SK-N-SH (cell line): ENCODE results near the gene RICTOR. TPM values are rescaled to one million over a fixed set of nuclear protein-coding genes. Genes with fewer than 3 reads are reported as not detected.
A peak's percentile ranks its signal among the peaks of the same experiment; 100 is the strongest.

Experiments used
- CTCF ChIA-PET: fragments of 300-600, 350-600 bp; formaldehyde crosslinking; extraction: SDS; loops from one replicate; lab custom pipeline; 2021; lab: Yijun Ruan, JAX
- POLR2A ChIA-PET: fragments of 350-600 bp; sonication (Branson Sonifier 250); formaldehyde crosslinking; extraction: SDS; loops from one replicate; lab custom pipeline; 2020; ENCODE audit warnings: antibody characterized with exemption, inconsistent platforms; lab: Yijun Ruan, JAX
- DNase-seq: peaks from one replicate; pipeline ENCODE4 v3.0.0; 2012
- H2AFZ ChIP-seq: fragments of 200-600 bp; sonication (generic); 2 replicates; pipeline ENCODE4 v1.8.1; 2016; ENCODE audit warnings: antibody characterized with exemption, mild to moderate bottlenecking, low read depth
- H3F3A ChIP-seq: fragments of 200-600 bp; sonication (generic); replicated peaks from 2 replicates; pipeline ENCODE3; 2016; ENCODE audit warnings: antibody characterized with exemption, mild to moderate bottlenecking; ENCODE audit not compliant: insufficient read depth
- H3K27ac ChIP-seq, 2 experiments: fragments of 200-500 bp in 1 of 2; fragments of 200-600 bp in 1 of 2; sonication (Bioruptor generic) in 1 of 2; sonication (generic), shearing (Covaris generic) in 1 of 2; 2 replicates each; pipeline versions ENCODE4 v1.5.1 to v1.6.1; 2014 to 2016; ENCODE audit warnings: low read depth in 2 of 2, inconsistent platforms in 1 of 2, low read length in 1 of 2, mild to moderate bottlenecking in 1 of 2, mixed read lengths in 1 of 2
- H3K27me3 ChIP-seq: fragments of 200-600 bp; sonication (generic), shearing (Covaris generic); 2 replicates; pipeline ENCODE4 v1.6.1; 2016; ENCODE audit warnings: mixed run types; ENCODE audit not compliant: insufficient read depth
- H3K36me3 ChIP-seq, 2 experiments: fragments of 200-500 bp in 1 of 2; fragments of 200-600 bp in 1 of 2; sonication (Bioruptor generic) in 1 of 2; sonication (generic) in 1 of 2; replicated peaks in 1 of 2; 2 replicates each; pipeline versions ENCODE3 to v1.5.1; 2014 to 2016; ENCODE audit warnings: low read length in 1 of 2, mild to moderate bottlenecking in 1 of 2; ENCODE audit not compliant: insufficient read depth in 2 of 2, control insufficient read depth in 1 of 2
- H3K4me1 ChIP-seq, 2 experiments: fragments of 200-500 bp in 1 of 2; fragments of 200-600 bp in 1 of 2; sonication (Bioruptor generic) in 1 of 2; sonication (generic), shearing (Covaris generic) in 1 of 2; 2 replicates each; pipeline versions ENCODE4 v1.5.1 to v1.6.1; 2014 to 2016; ENCODE audit warnings: low read depth in 1 of 2, low read length in 1 of 2, mixed run types in 1 of 2; ENCODE audit not compliant: insufficient read depth in 2 of 2, control insufficient read depth in 1 of 2
- H3K4me2 ChIP-seq: fragments of 200-600 bp; sonication (generic), shearing (Covaris generic); 2 replicates; pipeline ENCODE4 v1.6.1; 2017; ENCODE audit warnings: mixed run types
- H3K4me3 ChIP-seq, 2 experiments: fragments of 200-500 bp in 1 of 2; fragments of 200-600 bp in 1 of 2; sonication (Bioruptor generic) in 1 of 2; sonication (generic), shearing (Covaris generic) in 1 of 2; 2 replicates each; pipeline versions ENCODE4 v1.5.1 to v1.8.1; 2014 to 2016; ENCODE audit warnings: low read depth in 2 of 2, inconsistent platforms in 1 of 2, low read length in 1 of 2, mild to moderate bottlenecking in 1 of 2, mixed read lengths in 1 of 2, moderate library complexity in 1 of 2
- H3K79me2 ChIP-seq: fragments of 200-600 bp; sonication (generic); 2 replicates; pipeline ENCODE4 v1.8.1; 2017; ENCODE audit warnings: mild to moderate bottlenecking; ENCODE audit not compliant: insufficient read depth
- H3K9ac ChIP-seq: fragments of 200-600 bp; sonication (generic); 2 replicates; pipeline ENCODE4 v1.6.1; 2017; ENCODE audit warnings: mixed run types
- H3K9me2 ChIP-seq: fragments of 200-600 bp; sonication (generic); 2 replicates; pipeline ENCODE4 v1.6.1; 2017; ENCODE audit warnings: mixed run types
- H3K9me3 ChIP-seq: fragments of 200-600 bp; sonication (generic); 2 replicates; pipeline ENCODE4 v1.6.1; 2017; ENCODE audit warnings: mixed run types, mild to moderate bottlenecking, moderate library complexity
- H4K20me1 ChIP-seq: fragments of 200-600 bp; sonication (generic); 2 replicates; pipeline ENCODE4 v1.6.1; 2017; ENCODE audit warnings: mild to moderate bottlenecking, mixed run types; ENCODE audit not compliant: insufficient read depth
- ELF1 ChIP-seq: IDR thresholded peaks from 2 replicates; pipeline ENCODE4 v1.4.0; 2012
- FOXJ3 ChIP-seq: sonication (generic); formaldehyde crosslinking; IDR thresholded peaks from 2 replicates; pipeline ENCODE4 v1.5.1; 2020; ENCODE audit warnings: mild to moderate bottlenecking, missing genetic modification reagents
- JUND ChIP-seq: IDR thresholded peaks from 2 replicates; pipeline ENCODE4 v1.4.0; 2012
- MXI1 ChIP-seq: IDR thresholded peaks from 2 replicates; pipeline ENCODE4 v1.6.1; 2012; ENCODE audit warnings: mild to moderate bottlenecking, low read depth, low read length, improper control_type of control experiment
- NFIC ChIP-seq: IDR thresholded peaks from 2 replicates; pipeline ENCODE4 v1.4.0; 2012; ENCODE audit warnings: borderline replicate concordance
- RAD21 ChIP-seq: IDR thresholded peaks from 2 replicates; pipeline ENCODE4 v1.6.1; 2012; ENCODE audit warnings: mild to moderate bottlenecking, low read length
- RCOR1 ChIP-seq: fragments of 150-350 bp; IDR thresholded peaks from 2 replicates; pipeline ENCODE4 v1.6.1; 2017; ENCODE audit warnings: antibody characterized with exemption, low read length
- RFX5 ChIP-seq: IDR thresholded peaks from 2 replicates; pipeline ENCODE4 v1.6.1; 2012; ENCODE audit warnings: mild to moderate bottlenecking, improper control_type of control experiment, low read length
- RXRA ChIP-seq: IDR thresholded peaks from 2 replicates; pipeline ENCODE4 v1.4.0; 2012; ENCODE audit warnings: low read depth, mild to moderate bottlenecking, borderline replicate concordance
- SMC3 ChIP-seq: IDR thresholded peaks from 2 replicates; pipeline ENCODE4 v1.6.1; 2012; ENCODE audit warnings: low read depth, low read length, improper control_type of control experiment
- TCF12 ChIP-seq: IDR thresholded peaks from 2 replicates; pipeline ENCODE4 v1.4.0; 2012
- YY1 ChIP-seq: IDR thresholded peaks from 2 replicates; pipeline ENCODE4 v1.4.0; 2012; ENCODE audit warnings: low read depth, mild to moderate bottlenecking
- whole genome bisulfite sequencing: methylation state at CpG from one replicate; pipeline ENCODE4 v1.1.6; 2017; ENCODE audit warnings: low lambda C conversion rate; 5-methylcytosine and 5-hydroxymethylcytosine counted together
- polyA plus RNA-seq, 3 experiments: library from polyadenylated mRNA; depleted of rRNA; stranded (reverse); fragments of >200 nt; gene quantifications; 2 replicates each; pipeline ENCODE4 v1.2.3, GENCODE V29; 2012
- TF ChIP-seq, protein P1 (sequence below): IDR thresholded peaks from 2 replicates; pipeline ENCODE4; 2012
- TF ChIP-seq, protein P2 (sequence below): IDR thresholded peaks from 2 replicates; pipeline ENCODE4 v1.6.1; 2012; ENCODE audit warnings: mild to moderate bottlenecking, low read depth, low read length, moderate library complexity
- TF ChIP-seq, protein P3 (sequence below): IDR thresholded peaks from 2 replicates; pipeline ENCODE4 v1.4.0; 2012; ENCODE audit warnings: low read depth
- TF ChIP-seq, protein P4 (sequence below): IDR thresholded peaks from 2 replicates; pipeline ENCODE4 v1.4.0; 2012; ENCODE audit warnings: low read depth, borderline replicate concordance
- TF ChIP-seq, protein P5 (sequence below): IDR thresholded peaks from 2 replicates; pipeline ENCODE4 v1.4.0; 2012; ENCODE audit warnings: low read depth, borderline replicate concordance
- TF ChIP-seq, protein P6 (sequence below): fragments of 150-350 bp; IDR thresholded peaks from 2 replicates; pipeline ENCODE4 v1.6.1; 2017; ENCODE audit warnings: antibody characterized with exemption, low read length, low read depth, borderline replicate concordance

RICTOR gene, protein sequence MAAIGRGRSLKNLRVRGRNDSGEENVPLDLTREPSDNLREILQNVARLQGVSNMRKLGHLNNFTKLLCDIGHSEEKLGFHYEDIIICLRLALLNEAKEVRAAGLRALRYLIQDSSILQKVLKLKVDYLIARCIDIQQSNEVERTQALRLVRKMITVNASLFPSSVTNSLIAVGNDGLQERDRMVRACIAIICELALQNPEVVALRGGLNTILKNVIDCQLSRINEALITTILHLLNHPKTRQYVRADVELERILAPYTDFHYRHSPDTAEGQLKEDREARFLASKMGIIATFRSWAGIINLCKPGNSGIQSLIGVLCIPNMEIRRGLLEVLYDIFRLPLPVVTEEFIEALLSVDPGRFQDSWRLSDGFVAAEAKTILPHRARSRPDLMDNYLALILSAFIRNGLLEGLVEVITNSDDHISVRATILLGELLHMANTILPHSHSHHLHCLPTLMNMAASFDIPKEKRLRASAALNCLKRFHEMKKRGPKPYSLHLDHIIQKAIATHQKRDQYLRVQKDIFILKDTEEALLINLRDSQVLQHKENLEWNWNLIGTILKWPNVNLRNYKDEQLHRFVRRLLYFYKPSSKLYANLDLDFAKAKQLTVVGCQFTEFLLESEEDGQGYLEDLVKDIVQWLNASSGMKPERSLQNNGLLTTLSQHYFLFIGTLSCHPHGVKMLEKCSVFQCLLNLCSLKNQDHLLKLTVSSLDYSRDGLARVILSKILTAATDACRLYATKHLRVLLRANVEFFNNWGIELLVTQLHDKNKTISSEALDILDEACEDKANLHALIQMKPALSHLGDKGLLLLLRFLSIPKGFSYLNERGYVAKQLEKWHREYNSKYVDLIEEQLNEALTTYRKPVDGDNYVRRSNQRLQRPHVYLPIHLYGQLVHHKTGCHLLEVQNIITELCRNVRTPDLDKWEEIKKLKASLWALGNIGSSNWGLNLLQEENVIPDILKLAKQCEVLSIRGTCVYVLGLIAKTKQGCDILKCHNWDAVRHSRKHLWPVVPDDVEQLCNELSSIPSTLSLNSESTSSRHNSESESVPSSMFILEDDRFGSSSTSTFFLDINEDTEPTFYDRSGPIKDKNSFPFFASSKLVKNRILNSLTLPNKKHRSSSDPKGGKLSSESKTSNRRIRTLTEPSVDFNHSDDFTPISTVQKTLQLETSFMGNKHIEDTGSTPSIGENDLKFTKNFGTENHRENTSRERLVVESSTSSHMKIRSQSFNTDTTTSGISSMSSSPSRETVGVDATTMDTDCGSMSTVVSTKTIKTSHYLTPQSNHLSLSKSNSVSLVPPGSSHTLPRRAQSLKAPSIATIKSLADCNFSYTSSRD (N-terminal part only)
- 1.6 and 2.6 TPM in 2 replicates for polyA plus RNA-seq (2012; rRNA removed)
- polyA plus RNA-seq (2012; cell fraction: cytosol; rRNA removed) = 1.8 and 1.9 TPM in 2 replicates
- polyA plus RNA-seq (2012; cell fraction: nucleus; rRNA removed) = 3.3 and 9.0 TPM in 2 replicates

DNA sequence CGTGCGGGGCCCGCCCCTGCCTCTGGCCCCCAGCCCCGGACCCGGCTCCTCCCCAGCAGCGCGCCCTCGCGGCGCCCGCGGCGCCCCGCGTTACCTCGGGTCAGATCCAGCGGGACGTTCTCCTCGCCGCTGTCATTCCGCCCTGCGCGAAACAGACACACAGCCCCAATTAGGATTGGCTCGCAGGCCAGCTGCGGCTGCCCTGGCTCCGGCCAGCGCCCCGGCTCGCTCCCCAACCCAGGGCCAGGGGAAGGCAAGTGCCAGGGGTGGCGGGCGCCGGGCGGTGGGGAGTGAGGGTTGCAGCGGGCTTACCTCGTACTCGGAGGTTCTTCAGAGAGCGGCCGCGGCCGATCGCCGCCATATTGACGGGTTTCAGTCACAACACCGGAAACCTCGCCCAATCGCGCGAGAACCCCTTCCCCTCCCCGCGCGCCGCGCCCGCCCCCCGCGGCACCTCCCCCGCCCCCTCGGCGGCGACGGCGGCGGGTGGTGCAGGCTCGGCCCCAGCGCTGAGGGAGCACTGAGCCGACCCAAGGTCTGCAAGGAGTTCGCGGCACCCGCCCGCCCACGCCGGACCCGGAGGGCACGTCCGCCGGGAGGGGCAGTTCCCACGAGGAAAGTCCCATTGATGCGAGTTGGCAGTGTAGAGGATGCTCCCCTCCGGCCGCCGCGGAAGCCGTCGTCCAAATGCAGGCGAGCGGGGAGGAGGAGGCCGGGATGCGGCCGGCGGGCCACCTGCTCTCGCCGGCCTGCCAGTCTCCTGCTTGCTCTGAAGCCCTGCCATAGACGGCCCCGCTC lies at the start of gene RICTOR:
Gene RICTOR, minus strand, starts transcription at position 383 of the 798 bp plus-strand sequence. Its CDS starts 22 bp downstream, at position 361.
- WGBS = 0% methylated on average over 3 of the region's 94 CpGs
- ChIA-PET POLR2A (no interaction called here), CTCF (interaction anchor here (1.2 kb wide), 1 partner anchor 632 kb away, joined by 3 read pairs; no protein-coding TSS in a partner anchor)
- peak within 1 kb of the TSS; percentile 93 for H2AFZ ChIP-seq
- peaks cover 23% of the 10 kb centered on the region for H3F3A ChIP-seq
- H3K9ac ChIP-seq = peak within 1 kb of the TSS; percentile 95
- peak within 1 kb of the TSS; percentile 92 to 94 for H3K27ac ChIP-seq
- DNase-seq = peak; percentile 97
- H3K36me3 ChIP-seq = peaks cover 0 to 4% of the 10 kb centered on the region in 2 experiments
- H3K79me2 ChIP-seq = peaks cover 48% of the 10 kb centered on the region
- no peaks in the 10 kb centered on the region for H3K9me3 ChIP-seq
- no peaks in the 10 kb centered on the region for H3K27me3 ChIP-seq
- H4K20me1 ChIP-seq = peaks cover 13% of the 10 kb centered on the region; the same call in 1 of the 2 replicates
- H3K4me2 ChIP-seq = peak within 1 kb of the TSS; percentile 90
- H3K4me3 ChIP-seq = peak within 1 kb of the TSS; percentile 84 to 94
- peaks cover 0 to 12% of the 10 kb centered on the region in 2 experiments; a peak in 2 of 4 replicates for H3K4me1 ChIP-seq
- H3K9me2 ChIP-seq = no peaks in the 10 kb centered on the region; the same call in 1 of the 2 replicates
- TF ChIP-seq YY1 (peak; percentile 90), JUND (no peak), FOXJ3 (CRISPR knock-in tag) (no peak), NFIC (no peak), RAD21 (no peak), MXI1 (peak; percentile 21; the same call in 1 of the 2 replicates), RCOR1 (no peak), SMC3 (no peak), TCF12 (no peak), RXRA (no peak), ELF1 (peak; percentile 71), RFX5 (no peak)
- TF ChIP-seq, protein P1, sequence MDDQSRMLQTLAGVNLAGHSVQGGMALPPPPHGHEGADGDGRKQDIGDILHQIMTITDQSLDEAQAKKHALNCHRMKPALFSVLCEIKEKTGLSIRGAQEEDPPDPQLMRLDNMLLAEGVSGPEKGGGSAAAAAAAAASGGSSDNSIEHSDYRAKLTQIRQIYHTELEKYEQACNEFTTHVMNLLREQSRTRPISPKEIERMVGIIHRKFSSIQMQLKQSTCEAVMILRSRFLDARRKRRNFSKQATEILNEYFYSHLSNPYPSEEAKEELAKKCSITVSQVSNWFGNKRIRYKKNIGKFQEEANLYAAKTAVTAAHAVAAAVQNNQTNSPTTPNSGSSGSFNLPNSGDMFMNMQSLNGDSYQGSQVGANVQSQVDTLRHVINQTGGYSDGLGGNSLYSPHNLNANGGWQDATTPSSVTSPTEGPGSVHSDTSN = no peak
- TF ChIP-seq, protein P2, sequence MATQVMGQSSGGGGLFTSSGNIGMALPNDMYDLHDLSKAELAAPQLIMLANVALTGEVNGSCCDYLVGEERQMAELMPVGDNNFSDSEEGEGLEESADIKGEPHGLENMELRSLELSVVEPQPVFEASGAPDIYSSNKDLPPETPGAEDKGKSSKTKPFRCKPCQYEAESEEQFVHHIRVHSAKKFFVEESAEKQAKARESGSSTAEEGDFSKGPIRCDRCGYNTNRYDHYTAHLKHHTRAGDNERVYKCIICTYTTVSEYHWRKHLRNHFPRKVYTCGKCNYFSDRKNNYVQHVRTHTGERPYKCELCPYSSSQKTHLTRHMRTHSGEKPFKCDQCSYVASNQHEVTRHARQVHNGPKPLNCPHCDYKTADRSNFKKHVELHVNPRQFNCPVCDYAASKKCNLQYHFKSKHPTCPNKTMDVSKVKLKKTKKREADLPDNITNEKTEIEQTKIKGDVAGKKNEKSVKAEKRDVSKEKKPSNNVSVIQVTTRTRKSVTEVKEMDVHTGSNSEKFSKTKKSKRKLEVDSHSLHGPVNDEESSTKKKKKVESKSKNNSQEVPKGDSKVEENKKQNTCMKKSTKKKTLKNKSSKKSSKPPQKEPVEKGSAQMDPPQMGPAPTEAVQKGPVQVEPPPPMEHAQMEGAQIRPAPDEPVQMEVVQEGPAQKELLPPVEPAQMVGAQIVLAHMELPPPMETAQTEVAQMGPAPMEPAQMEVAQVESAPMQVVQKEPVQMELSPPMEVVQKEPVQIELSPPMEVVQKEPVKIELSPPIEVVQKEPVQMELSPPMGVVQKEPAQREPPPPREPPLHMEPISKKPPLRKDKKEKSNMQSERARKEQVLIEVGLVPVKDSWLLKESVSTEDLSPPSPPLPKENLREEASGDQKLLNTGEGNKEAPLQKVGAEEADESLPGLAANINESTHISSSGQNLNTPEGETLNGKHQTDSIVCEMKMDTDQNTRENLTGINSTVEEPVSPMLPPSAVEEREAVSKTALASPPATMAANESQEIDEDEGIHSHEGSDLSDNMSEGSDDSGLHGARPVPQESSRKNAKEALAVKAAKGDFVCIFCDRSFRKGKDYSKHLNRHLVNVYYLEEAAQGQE = no peak
- TF ChIP-seq, protein P3, sequence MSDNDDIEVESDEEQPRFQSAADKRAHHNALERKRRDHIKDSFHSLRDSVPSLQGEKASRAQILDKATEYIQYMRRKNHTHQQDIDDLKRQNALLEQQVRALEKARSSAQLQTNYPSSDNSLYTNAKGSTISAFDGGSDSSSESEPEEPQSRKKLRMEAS = no peak; the same call in 1 of the 2 replicates
- TF ChIP-seq, protein P4, sequence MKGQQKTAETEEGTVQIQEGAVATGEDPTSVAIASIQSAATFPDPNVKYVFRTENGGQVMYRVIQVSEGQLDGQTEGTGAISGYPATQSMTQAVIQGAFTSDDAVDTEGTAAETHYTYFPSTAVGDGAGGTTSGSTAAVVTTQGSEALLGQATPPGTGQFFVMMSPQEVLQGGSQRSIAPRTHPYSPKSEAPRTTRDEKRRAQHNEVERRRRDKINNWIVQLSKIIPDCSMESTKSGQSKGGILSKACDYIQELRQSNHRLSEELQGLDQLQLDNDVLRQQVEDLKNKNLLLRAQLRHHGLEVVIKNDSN = no peak
- TF ChIP-seq, protein P5, sequence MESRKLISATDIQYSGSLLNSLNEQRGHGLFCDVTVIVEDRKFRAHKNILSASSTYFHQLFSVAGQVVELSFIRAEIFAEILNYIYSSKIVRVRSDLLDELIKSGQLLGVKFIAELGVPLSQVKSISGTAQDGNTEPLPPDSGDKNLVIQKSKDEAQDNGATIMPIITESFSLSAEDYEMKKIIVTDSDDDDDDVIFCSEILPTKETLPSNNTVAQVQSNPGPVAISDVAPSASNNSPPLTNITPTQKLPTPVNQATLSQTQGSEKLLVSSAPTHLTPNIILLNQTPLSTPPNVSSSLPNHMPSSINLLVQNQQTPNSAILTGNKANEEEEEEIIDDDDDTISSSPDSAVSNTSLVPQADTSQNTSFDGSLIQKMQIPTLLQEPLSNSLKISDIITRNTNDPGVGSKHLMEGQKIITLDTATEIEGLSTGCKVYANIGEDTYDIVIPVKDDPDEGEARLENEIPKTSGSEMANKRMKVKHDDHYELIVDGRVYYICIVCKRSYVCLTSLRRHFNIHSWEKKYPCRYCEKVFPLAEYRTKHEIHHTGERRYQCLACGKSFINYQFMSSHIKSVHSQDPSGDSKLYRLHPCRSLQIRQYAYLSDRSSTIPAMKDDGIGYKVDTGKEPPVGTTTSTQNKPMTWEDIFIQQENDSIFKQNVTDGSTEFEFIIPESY = peak; percentile 96
- TF ChIP-seq, protein P6, sequence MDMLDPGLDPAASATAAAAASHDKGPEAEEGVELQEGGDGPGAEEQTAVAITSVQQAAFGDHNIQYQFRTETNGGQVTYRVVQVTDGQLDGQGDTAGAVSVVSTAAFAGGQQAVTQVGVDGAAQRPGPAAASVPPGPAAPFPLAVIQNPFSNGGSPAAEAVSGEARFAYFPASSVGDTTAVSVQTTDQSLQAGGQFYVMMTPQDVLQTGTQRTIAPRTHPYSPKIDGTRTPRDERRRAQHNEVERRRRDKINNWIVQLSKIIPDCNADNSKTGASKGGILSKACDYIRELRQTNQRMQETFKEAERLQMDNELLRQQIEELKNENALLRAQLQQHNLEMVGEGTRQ = no peak
